ENCODE data around the gene POLD3. TPM values are rescaled to one million over a fixed set of nuclear protein-coding genes. Genes with fewer than 3 reads are reported as not detected.

The POLD3 gene
- total RNA-seq, 1 donor from 2014 or later: 6.2 TPM

- peaks cover 4% of the 10 kb centered on the region for H3K4me1 ChIP-seq
- no peak for DNase-seq
- peaks cover 3% of the 10 kb centered on the region for H3K9me3 ChIP-seq (replicated peaks)
- H3K4me3 ChIP-seq: no peak overlapping the region
- no peak for TF ChIP-seq CTCF (IDR thresholded peaks at IDR 0.05; ENCODE audit: borderline replicate concordance)
- H3K36me3 ChIP-seq: no peaks in the 10 kb centered on the region
- H3K27me3 ChIP-seq (ENCODE audit: low read depth): no peaks in the 10 kb centered on the region
- no peak overlapping the region for H3K27ac ChIP-seq (replicated peaks)
- intact Hi-C loops (cut with micrococcal nuclease): no loop called here
Observed at GRCh38 chr11:74557526-74557925, 34.9 kb upstream of the POLD3 start.

- H3K27ac ChIP-seq (replicated peaks): peak overlapping the region; percentile 42
- DNase-seq: no peak
- H3K27me3 ChIP-seq (ENCODE audit: low read depth): no peaks in the 10 kb centered on the region
- intact Hi-C loops (cut with micrococcal nuclease): no loop called here
- peaks cover 3% of the 10 kb centered on the region for H3K9me3 ChIP-seq (replicated peaks)
- H3K4me1 ChIP-seq: peaks cover 4% of the 10 kb centered on the region
- H3K36me3 ChIP-seq: no peaks in the 10 kb centered on the region
- no peak for TF ChIP-seq CTCF (IDR thresholded peaks at IDR 0.05; ENCODE audit: borderline replicate concordance)
- H3K4me3 ChIP-seq: no peak overlapping the region
Observed at GRCh38 chr11:74559110-74559933, 33.1 kb upstream of the POLD3 start.

- H3K9me3 ChIP-seq (replicated peaks): peaks cover 3% of the 10 kb centered on the region
- no peak for TF ChIP-seq CTCF (IDR thresholded peaks at IDR 0.05; ENCODE audit: borderline replicate concordance)
- H3K27me3 ChIP-seq (ENCODE audit: low read depth): no peaks in the 10 kb centered on the region
- H3K4me1 ChIP-seq: peaks cover 4% of the 10 kb centered on the region
- H3K27ac ChIP-seq (replicated peaks): peak overlapping the region; percentile 12
- intact Hi-C loops (cut with micrococcal nuclease): no loop called here
- H3K4me3 ChIP-seq: no peak overlapping the region
- no peak for DNase-seq
- no peaks in the 10 kb centered on the region for H3K36me3 ChIP-seq
Observed at GRCh38 chr11:74559934-74560309, 32.5 kb upstream of the POLD3 start.

- intact Hi-C loops (cut with micrococcal nuclease): no loop called here
Observed at GRCh38 chr11:74566146-74566960, 26.0 kb upstream of the POLD3 start.

GRCh38 chr11:74568028-74568427 is 24.4 kb upstream of the POLD3 start:
- Histone ChIP-seq H3K4me1 (no peaks in the 10 kb centered on the region), H3K9me3 (replicated peaks) (no peaks in the 10 kb centered on the region), H3K4me3 (no peak overlapping the region), H3K27ac (replicated peaks) (no peak overlapping the region), H3K27me3 (ENCODE audit: low read depth) (no peaks in the 10 kb centered on the region), H3K36me3 (no peaks in the 10 kb centered on the region)
- no peak for DNase-seq
- intact Hi-C loops (cut with micrococcal nuclease): no loop called here
- no peak for TF ChIP-seq CTCF (IDR thresholded peaks at IDR 0.05; ENCODE audit: borderline replicate concordance)

More at GRCh38 chr11:74566146-74566960, 26.0 kb upstream of the POLD3 start:
- H3K36me3 ChIP-seq: no peaks in the 10 kb centered on the region
- no peaks in the 10 kb centered on the region for H3K4me1 ChIP-seq
- TF ChIP-seq CTCF (IDR thresholded peaks at IDR 0.05; ENCODE audit: borderline replicate concordance): no peak
- no peaks in the 10 kb centered on the region for H3K27me3 ChIP-seq (ENCODE audit: low read depth)
- H3K9me3 ChIP-seq (replicated peaks): peaks cover 2% of the 10 kb centered on the region
- DNase-seq: no peak
- no peak overlapping the region for H3K27ac ChIP-seq (replicated peaks)
- H3K4me3 ChIP-seq: no peak overlapping the region
